Stimulated activated CD4-positive, alpha-beta T cell treated with anti-CD3 and anti-CD28 coated beads, TNF-alpha, amount 100 ng/mL, for 48 hours (primary cell): ENCODE data around the gene UCKL1.
A peak's percentile ranks its signal among the peaks of the same experiment; 100 is the strongest.
"Not testable (repeated sequence)": the region's sequence is repeated elsewhere in the genome, so short reads cannot be mapped to it uniquely, and the experiment has no call there.

Experiments
- DNase-seq, 3 donors: peaks; one replicate each; pipeline ENCODE4 v3.0.0-alpha.2; 2020; ENCODE audit warnings: low read depth in 3 of 3

UCKL1 gene

GRCh38 chr20:63955827-63956663, at the start of gene UCKL1:
TSS of gene UCKL1 (minus strand) at chr20:63956416. CDS start at chr20:63956372, 44 bp downstream.
- peak; percentile 79 to 83 (median 83) for DNase-seq

- no peak for DNase-seq
Measured at GRCh38 chr20:64005394-64005793, 49.2 kb upstream of the UCKL1 start.

GRCh38 chr20:64003960-64004725, 47.9 kb upstream of the UCKL1 start:
- no peak for DNase-seq

DNA sequence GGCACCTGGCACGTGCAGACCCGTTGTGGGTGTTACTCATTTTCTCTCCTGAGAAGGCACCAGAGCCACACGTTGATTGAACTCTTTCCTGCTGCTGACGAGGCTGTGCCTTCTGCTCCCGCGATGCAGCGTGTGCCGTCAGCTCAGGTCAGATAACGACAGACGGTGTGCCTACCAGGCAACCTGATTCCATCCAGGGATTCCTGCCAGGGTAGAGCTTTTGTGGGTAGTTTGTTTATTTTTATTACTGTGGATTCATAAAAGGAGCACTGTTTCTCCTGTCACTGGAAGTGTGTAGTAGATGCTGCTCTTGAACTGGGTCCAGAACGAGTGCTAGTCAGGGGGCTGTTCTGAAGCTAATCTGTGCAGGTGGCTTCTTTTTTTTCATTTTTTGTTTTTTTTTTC, 45.4 kb upstream of the UCKL1 start:
- DNase-seq: no peak

GRCh38 chr20:64000906-64001305, 44.7 kb upstream of the UCKL1 start:
- no peak for DNase-seq

DNA sequence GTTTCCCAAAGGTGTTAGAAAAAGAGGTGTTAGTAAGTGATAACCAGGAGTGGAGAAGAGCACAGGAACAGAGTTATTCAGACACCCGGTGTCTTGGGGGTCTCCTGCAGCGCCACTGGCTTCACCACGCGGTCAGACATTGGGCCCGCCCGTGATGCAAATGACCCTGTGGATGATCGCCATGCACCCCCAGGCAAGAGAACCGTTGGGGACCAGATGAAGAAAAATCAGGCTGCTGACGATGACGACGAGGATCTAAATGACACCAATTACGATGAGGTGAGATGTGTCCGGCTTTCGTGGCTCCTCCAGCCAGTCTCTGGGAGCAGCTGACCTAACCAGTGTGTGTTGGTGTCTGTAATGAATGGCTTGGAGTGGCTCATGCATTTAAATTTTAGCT, 26.7 kb upstream of the UCKL1 start:
- DNase-seq: no peak

- peak; percentile 93 to 96 (median 93) for DNase-seq
Measured at GRCh38 chr20:63980806-63981728, 24.9 kb upstream of the UCKL1 start, which contains the start of gene PRPF6. TSS of gene PRPF6 (plus strand) at chr20:63981132. CDS start at chr20:63981246, 114 bp downstream.

GRCh38 chr20:63980317-63980805, 24.1 kb upstream of the UCKL1 start:
- DNase-seq: no peak

DNA sequence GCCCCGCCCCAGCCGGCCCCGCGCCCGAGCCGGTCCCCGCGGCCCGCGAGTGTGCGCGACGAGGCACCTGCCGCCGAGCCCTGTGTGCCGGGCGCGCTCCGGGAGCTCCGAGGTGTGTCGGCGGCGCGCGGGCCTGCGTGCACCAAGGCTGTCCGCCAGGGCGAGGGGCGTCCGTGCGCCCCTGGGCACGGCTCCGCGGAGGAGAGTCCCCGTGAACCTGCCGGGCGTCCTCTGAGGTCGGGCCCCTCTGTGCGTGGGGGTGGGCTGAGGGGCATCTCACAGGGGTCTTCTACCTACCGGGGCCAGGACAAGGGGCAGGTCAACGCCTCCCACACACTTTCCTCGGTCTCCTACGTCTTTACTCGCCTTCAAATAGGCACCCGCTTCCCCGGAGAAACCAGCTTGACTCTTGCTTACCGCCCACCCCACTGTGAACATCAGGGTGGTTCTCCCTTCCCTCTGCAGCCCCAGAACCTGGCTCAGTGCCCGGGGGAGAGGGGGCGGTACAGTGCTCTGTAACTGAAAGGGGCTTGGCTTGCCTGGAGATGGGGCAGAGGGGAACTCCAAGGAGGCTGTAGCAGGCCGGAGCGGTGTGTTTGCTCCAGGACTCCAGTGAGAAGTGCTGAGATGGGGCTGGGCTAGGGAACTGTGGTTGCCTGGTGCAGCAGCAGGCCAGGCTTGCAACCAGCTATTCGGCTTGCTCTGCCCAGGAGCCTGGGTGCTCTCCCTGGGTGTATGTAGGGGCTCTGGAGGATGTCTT, 23.5 kb upstream of the UCKL1 start, which contains the start of gene SAMD10:
Gene SAMD10 (minus strand): TSS at position 86 of the 760 bp plus-strand sequence. CDS start 175 bp downstream, outside the sequence.
- DNase-seq: peak in 2 of 3 donors; percentile 77 to 83

DNA sequence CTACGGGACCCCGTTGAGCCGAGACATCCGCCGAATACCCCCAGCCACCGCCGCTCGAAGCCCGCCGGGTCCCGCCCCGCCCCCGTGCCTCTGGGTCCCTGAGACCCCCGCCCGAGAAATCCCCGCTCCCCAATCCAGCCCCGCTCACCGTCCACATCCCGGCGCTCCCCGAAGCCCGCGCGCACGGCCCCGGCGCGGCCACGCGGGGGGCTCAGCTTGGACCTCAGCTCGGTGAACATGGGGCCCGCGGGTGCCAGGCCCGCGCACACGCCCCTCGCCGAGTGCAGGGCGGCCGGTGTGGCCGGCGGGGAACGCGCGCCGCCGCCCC, 23.0 kb upstream of the UCKL1 start:
- no peak for DNase-seq

- peak in 1 of 3 donors; percentile 63 for DNase-seq
Measured at GRCh38 chr20:63978319-63979228, 22.4 kb upstream of the UCKL1 start.

DNA sequence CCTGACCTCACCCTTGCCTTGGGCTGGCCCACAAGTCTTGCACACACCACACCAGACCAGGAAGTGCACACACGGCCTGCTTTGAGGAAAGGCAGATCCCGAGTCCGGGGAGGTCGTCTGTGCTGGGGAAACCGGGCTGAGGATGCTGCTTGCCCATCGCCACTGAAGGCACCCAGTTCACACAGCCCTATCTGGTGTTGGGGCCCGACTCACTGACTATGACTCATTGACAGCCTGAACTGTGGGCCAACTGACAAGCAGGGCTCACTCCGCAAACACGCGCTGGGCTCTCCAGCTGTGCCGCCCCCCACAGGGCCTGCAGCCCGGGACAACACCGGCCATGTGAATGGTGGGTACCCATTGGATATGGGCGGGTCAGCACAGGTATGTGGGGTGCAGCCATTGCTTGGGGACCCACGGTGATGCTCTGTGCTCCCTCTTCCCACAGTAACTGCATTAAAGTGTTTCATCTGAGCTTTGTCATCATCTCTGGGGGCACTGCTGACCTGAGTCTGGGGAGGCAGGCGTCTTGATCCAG, 21.6 kb upstream of the UCKL1 start:
- DNase-seq: peak in 1 of 3 donors; percentile 57

- no peak for DNase-seq
Measured at GRCh38 chr20:63976980-63977738, 20.9 kb upstream of the UCKL1 start.

DNA sequence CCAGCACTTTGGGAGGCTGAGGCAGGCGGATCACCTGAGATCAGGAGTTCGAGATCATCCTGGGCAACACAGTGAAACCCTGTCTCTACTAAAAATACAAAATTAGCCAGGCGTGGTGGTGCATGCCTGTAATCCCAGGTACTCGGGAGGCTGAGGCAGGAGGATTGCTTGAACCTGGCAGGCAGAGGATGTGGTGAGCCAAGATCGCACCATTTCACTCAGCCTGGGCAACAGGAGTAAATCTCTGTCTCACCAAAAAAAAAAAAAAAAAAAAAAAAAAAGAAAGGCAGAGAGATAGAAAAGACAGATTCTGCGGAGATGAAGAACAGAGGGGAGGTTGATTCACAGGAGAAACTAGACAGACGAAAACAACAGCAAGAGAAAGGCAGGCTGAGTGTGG, 20.3 kb upstream of the UCKL1 start:
- not testable (repeated sequence) for DNase-seq

GRCh38 chr20:63974402-63975200, 18.4 kb upstream of the UCKL1 start:
- no peak for DNase-seq

DNA sequence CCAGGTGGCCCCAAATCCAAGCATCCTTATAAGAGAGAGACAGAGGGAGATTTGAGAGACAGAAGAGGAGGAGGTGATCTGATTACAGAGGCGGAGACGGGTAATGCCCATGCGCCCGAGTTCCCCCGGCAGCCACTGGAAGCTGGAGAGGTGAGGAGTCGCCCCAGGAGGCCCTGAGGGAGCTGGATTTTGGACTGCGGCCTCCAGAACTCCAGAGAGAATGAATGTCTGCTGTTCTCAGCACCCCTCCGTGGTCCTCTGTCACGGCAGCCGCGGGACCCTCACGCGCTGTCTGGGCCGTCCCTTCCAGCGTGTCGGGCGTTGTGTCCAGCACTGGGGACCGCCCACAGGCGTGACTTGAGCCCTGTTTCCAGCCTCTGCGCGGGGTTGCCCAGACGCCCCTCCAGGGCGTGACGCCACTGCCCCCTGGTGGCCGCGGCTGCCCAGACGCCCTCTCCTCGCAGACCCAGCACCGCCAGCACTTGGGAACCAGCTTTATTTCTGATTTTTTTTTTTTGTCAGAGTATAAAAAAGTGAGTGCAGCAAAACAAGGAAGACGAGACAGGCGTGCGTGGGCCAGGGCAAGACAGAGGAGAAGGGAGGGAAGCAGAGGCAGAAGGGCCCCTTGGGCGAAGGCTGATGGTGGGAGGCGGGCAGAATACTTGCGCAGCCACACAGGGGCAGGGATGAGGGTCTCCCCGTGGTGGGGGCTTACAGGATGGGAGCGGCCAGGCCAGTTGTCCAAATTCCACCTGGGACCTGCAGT, 17.6 kb upstream of the UCKL1 start:
- DNase-seq: peak in 1 of 3 donors; percentile 78

DNA sequence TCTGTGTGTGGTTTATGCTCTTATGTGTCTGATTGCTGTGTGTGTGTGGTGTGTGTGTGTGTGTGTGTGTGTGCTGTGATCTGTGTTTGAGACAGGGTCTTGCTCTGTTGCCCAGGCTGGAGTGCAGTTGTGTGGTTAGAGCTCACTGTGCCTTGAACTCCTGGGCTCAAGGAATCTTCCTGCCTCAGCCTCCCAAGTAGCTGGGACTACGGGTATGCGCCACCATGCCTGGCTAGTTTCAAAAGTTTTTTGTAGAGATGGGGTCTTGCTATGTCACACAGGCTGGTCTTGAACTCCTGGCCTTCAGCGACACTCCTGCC, 16.9 kb upstream of the UCKL1 start:
- DNase-seq: no peak
